Measurements from ENCODE around the gene NCBP2L. TPM values are rescaled to one million over a fixed set of nuclear protein-coding genes. Genes with fewer than 3 reads are reported as not detected.
A peak's percentile ranks its signal among the peaks of the same experiment; 100 is the strongest.

NCBP2L gene
- total RNA-seq, 6 experiments from 2014 or later, result not detected

DNA sequence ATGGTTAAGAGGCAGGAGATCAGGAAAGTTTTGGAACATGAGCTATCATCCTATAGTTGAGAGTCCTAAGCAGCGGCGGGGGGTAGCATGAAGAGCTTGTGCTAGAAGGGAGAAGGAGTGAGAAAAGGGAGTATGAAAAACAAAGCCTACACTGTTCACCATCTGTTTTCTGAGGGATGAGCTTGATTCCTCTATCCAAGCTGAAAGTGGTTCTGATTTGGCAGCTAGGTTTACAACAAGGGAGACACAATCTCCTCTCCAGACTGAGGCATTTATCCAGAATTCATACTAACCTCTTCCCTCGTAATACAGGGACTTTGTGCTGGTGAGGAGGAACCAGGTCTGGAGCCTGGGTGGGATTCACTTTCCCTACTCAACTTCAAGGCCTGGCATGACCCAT lies 25.5 kb upstream of the NCBP2L start:
- Histone ChIP-seq H3K9me3 (no peaks in the 10 kb centered on the region), H3K27me3 (no peaks in the 10 kb centered on the region), H3K4me1 (peaks cover 0 to 15% (median 4%) of the 10 kb centered on the region in 4 donors), H3K36me3 (no peaks in the 10 kb centered on the region), H3K27ac (no peak overlapping the region), H3K4me3 (no peak overlapping the region)
- WGBS (ENCODE audit: insufficient coverage, low coverage, low lambda C conversion rate, missing lambda C conversion rate), result 100% methylated on average over 2 of the region's 3 CpGs
- no peak for DNase-seq
- ATAC-seq, result no peak
- intact Hi-C loops (cut with DNase I), result no loop called here
- TF ChIP-seq POLR2A (IDR thresholded peaks at IDR 0.05) (no peak), CTCF (IDR thresholded peaks at IDR 0.05) (no peak)

DNA sequence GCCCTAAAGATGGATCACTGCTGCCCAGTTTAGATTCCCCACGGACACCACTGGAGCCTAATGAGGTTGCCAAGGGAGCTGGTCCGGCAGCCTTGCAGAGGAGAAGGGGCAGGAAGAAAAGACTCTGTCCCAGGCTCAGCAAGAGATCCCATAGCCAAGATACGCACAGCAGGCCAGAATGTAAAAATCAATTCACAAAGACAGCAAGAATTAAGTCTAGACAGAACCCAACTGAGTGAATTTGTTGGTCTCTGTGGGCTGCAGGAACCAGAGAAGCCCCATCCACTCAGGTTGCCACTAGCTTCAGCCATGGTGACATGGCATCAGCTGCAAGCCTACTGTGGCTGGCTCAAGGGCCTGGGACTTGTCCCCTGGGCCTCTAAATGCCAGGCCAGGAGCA lies 24.8 kb upstream of the NCBP2L start:
- DNase-seq (no peak), ATAC-seq (no peak)
- intact Hi-C loops (cut with DNase I), result no loop called here
- no CpG with 5 or more reads among the region's 3 CpGs for WGBS (ENCODE audit: insufficient coverage, low coverage, low lambda C conversion rate, missing lambda C conversion rate)
- Histone ChIP-seq H3K4me1 (peaks cover 0 to 9% (median 3%) of the 10 kb centered on the region in 4 donors), H3K4me3 (no peak overlapping the region), H3K27ac (no peak overlapping the region), H3K36me3 (no peaks in the 10 kb centered on the region), H3K27me3 (no peaks in the 10 kb centered on the region), H3K9me3 (no peaks in the 10 kb centered on the region)
- TF ChIP-seq CTCF (IDR thresholded peaks at IDR 0.05) (no peak), POLR2A (IDR thresholded peaks at IDR 0.05) (no peak)

DNA sequence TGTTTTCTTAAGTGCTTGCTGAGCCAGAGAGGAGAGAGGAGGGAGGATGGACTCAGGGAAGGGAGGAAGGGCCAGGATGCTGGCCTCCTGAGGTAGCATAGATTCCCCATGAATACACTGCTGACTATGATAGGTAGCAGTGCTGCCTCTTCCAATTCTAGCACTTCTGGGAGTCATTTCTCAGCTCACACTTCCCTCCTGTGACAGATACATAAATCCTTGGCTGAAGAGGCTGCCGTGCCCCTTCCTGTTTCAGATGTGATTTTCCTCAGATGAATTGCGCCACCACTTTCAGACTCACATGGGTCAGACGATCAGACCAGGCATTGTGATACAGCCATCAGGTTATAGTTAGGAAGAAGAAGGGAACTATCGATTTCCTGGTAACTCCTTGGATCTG lies 24.3 kb upstream of the NCBP2L start:
- H3K36me3 ChIP-seq, result no peaks in the 10 kb centered on the region
- no peak overlapping the region for H3K4me3 ChIP-seq
- no peak for DNase-seq
- no peaks in the 10 kb centered on the region for H3K27me3 ChIP-seq
- TF ChIP-seq POLR2A (IDR thresholded peaks at IDR 0.05), result no peak
- no peak for TF ChIP-seq CTCF (IDR thresholded peaks at IDR 0.05)
- peaks cover 0 to 6% (median under 1%) of the 10 kb centered on the region in 4 donors for H3K4me1 ChIP-seq
- ATAC-seq, result peak in 3 of 4 donors; percentile 6 to 41 (median 40)
- intact Hi-C loops (cut with DNase I), result no loop called here
- WGBS (ENCODE audit: insufficient coverage, low coverage, low lambda C conversion rate, missing lambda C conversion rate), result 23% methylated on average over 3 of the region's 4 CpGs
- H3K9me3 ChIP-seq, result no peaks in the 10 kb centered on the region
- H3K27ac ChIP-seq, result no peak overlapping the region

DNA sequence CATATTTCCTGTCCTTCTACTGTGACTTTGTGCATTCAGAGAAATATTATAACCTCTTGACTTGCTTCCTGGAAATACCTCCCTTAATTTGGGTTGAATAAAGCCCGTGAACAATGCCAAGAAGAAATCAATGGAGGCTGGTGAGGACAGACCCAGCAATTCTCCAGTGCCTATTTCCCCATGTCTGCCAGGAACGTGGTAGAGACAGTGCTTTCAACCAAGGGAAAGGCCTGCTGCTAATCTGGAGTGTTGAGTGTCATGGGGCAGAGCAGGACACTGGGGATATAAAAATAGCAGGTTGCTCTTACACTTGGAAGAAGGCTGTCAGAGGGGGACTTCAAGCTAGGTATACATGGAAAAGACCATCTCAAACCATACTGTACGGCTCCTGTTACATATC lies 21.8 kb upstream of the NCBP2L start:
- ATAC-seq (peak; percentile 46 to 58 (median 56)), DNase-seq (no peak)
- 22% methylated on average over 3 of the region's 3 CpGs for WGBS (ENCODE audit: insufficient coverage, low coverage, low lambda C conversion rate, missing lambda C conversion rate)
- Histone ChIP-seq H3K27me3 (no peaks in the 10 kb centered on the region), H3K36me3 (no peaks in the 10 kb centered on the region), H3K4me3 (no peak overlapping the region), H3K27ac (no peak overlapping the region), H3K4me1 (peaks cover 0 to 6% (median 0%) of the 10 kb centered on the region in 4 donors), H3K9me3 (no peaks in the 10 kb centered on the region)
- intact Hi-C loops (cut with DNase I), result no loop called here
- TF ChIP-seq CTCF (IDR thresholded peaks at IDR 0.05), result no peak
- TF ChIP-seq POLR2A (IDR thresholded peaks at IDR 0.05), result no peak

GRCh38 chrX:107758231-107758766 lies 19.2 kb upstream of the NCBP2L start:
- TF ChIP-seq POLR2A (IDR thresholded peaks at IDR 0.05), result no peak
- intact Hi-C loops (cut with DNase I), result no loop called here
- no peaks in the 10 kb centered on the region for H3K36me3 ChIP-seq
- ATAC-seq (no peak), DNase-seq (no peak)
- H3K4me1 ChIP-seq, result peaks cover 0 to 6% (median 0%) of the 10 kb centered on the region in 4 donors
- no peaks in the 10 kb centered on the region for H3K27me3 ChIP-seq
- H3K4me3 ChIP-seq, result no peak overlapping the region
- WGBS (ENCODE audit: insufficient coverage, low coverage, low lambda C conversion rate, missing lambda C conversion rate), result 56% methylated on average over 4 of the region's 5 CpGs
- no peak overlapping the region for H3K27ac ChIP-seq
- H3K9me3 ChIP-seq, result no peaks in the 10 kb centered on the region
